Activated CD4-positive, alpha-beta T cell treated with anti-CD3 and anti-CD28 coated beads, Interleukin-2, Interleukin-6, amounts not matched to agents 100 ng/mL and 50 ng/mL, durations not matched to agents 16 hours and 8 hours (primary cell): Measurements from ENCODE around the gene APH1B.
"Not testable (repeated sequence)": the region's sequence is repeated elsewhere in the genome, so short reads cannot be mapped to it uniquely, and the experiment has no call there.

Experiments used
- DNase-seq: peaks from one replicate; pipeline ENCODE4 v3.0.0-alpha.2; 2020

APH1B gene

GRCh38 chr15:63332367-63333124, 55.1 kb downstream of the APH1B start:
- no peak for DNase-seq

DNA sequence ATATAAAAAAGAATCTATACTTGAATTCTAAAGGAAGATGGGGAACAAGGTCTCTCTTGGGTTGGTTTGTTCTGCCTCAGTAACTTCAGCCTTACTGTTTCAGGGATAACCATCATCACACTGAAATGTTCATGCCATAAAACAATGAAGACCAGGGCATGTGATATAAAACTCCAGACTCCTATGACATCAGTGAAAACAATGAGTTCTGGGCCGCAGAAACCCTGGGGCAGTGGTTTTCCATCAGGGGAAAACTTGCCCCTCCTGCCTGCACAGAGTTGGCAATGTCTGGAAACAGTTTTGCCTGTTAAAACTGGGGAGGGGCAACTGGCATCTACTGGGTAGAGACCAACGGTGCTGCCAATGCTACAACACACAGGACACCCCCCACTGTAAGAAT, 57.4 kb downstream of the APH1B start:
- no peak for DNase-seq

- no peak for DNase-seq
Observed at GRCh38 chr15:63335543-63336240, 58.3 kb downstream of the APH1B start.

DNA sequence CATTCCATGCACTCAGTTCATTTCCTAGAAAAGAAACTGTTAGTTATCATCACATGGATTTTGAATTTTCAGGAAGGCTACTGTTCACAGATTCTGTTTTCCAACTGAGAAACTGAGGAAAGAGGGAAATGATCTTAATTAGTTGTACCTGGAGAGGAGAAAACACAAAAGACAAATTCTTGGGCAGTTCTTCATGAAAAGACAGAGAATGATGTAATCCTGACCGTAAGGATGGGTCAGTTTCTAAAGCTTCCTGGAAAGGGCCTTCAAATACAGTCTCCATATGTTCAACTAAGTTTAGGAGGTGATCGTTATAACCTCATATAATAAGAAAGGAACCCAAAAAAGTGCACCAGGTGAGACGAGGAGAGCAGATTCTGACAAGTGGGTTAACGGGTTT, 59.6 kb downstream of the APH1B start:
- no peak for DNase-seq

DNA sequence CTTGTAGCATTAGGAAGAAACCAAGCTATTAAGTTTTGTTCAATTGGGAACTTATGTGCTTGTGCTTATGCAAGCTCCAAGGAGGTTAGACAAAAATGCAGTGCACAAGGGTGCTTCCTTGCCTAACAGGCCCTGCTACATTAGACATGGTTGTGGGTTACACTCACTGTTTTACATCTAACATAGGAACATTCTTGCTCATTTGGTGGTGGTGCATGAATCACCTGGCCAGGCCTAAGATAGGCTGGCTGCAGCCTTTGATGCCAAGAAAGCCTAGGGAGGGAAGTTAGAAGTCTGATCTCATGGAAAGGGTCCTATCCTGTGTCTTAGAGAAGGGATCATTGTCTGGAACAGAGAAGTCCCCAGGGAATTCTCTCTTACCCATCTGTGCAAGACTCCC, 60.8 kb downstream of the APH1B start:
- no peak for DNase-seq

DNA sequence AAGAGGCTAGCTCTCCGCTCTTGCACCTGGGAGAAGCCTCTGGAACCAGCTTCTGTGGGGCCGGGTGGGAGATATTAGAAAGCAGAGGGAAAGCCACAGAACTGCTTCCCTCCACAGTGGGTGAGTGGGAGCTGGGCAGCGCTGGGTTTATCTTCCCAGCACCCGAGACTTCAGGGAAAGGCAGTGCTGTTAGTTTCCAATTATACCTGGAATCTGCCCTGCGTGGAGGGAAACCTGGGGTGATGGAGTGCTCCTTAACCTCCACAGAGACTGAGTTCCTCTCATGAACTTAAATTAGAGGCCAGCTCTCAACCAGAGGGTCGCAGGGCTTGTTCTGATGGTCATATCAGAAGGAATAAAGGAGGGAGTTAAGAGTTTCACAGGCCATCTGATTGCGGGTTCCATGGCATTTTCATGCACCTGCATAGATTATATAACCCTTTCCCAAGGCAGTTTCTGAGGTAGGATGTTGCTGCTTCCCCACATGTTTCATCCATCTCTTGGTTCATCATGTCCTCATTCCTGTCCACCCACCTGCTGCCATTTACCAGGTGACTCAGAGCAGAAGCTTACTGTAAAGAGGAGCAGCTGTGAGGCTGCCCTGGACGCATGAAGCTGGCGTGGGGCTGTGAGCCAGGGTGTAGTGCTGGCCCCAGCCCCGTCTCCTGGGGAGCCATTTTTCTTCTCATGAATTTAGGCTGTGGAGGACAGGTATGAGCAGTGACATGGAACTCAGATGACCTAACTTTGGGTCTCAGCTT, 61.8 kb downstream of the APH1B start:
- no peak for DNase-seq

DNA sequence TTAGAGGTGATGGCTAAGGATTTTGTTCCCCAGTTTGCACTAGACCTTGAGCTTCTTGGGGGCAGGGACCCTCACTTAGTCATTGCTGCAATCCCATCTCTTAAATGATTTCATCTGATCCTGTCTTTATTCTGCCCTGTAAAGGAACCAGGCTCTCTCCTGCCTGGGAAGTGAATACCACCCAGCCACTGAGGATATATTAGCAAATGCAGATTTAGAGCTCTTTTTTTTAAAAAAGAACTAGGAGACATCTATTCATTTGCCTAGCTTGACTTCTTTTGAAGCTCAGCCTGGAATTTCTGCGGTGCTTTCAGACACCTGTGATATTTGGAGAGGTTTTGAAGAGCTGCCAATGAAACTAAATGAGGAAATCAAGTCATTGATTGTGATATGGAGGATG, 62.4 kb downstream of the APH1B start:
- DNase-seq = no peak

DNA sequence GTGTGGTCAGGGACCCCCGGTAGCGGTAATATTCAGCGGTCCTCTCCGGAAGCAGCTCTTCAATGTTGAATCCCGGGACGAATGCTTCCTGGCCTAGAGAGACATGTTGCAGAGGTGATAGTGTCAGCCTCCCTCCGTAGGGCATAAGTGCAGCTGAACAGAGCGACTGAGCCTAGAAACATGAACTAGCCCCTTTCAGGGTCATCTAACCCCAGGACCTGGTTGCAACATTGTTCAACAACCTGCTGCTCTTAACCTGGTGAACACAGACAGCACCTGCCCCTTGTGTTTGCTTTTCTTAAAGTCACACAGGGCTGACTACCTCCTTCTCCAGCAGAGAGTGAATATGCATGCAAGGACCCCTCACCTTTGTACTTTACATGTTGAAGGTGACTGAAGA, 62.9 kb downstream of the APH1B start:
- DNase-seq = no peak

DNA sequence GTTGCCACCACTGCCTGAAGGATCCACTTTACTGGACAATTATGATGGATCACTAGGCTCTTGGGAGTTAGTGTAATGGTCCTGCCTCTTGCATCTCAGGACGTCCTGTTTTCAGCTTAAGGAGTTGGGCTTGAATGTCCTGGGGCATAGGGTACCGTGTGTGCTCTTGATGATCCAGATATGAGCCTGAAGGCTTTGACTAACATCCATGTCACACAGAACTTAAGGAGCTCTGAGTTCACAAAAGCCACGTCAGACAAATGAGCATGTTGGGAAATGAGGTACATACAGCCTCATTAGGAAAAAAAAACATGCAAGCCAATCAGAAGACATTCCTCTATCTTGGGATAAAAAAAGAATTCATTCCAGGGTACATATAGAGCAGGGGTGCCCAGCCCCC, 63.5 kb downstream of the APH1B start:
- no peak for DNase-seq

- DNase-seq = no peak
Observed at GRCh38 chr15:63341898-63342297, 64.5 kb downstream of the APH1B start.

- not testable (repeated sequence) for DNase-seq
Observed at GRCh38 chr15:63342996-63343562, 65.7 kb downstream of the APH1B start.

DNA sequence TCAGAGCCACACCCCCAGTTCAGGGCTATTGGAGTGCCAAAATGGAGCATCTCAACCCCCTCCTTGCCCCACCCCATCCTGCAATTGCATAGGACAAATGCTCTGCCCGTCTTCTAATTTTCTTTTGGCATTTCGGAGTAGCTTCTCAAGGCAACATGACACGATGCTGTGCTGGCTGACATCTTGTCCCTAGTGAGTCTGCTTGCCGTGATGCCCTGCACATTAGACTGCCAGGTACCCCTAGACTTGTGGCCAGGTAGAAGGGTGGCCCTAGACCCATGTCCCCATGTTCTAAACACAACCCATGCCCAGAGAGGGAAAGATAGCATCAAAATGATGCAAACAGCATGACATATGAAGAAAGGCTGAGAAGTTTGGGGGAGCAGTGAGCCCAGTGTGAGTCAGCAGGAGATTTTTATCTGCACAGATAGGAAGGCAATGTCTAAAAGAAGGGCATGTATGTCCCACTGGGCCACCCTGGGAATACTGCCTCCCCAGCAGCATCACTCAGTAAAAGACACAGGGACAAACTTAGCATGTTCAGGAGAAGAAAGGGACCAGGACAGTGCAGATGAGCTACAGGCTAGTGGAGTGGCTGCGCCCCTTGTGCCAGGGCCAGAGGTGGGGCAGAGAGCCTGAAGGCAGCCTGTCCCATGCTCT, 67.5 kb downstream of the APH1B start:
- DNase-seq = peak; percentile 9

GRCh38 chr15:63345391-63345752, 68.0 kb downstream of the APH1B start:
- no peak for DNase-seq

GRCh38 chr15:63347074-63347857, 69.9 kb downstream of the APH1B start:
- DNase-seq = no peak

DNA sequence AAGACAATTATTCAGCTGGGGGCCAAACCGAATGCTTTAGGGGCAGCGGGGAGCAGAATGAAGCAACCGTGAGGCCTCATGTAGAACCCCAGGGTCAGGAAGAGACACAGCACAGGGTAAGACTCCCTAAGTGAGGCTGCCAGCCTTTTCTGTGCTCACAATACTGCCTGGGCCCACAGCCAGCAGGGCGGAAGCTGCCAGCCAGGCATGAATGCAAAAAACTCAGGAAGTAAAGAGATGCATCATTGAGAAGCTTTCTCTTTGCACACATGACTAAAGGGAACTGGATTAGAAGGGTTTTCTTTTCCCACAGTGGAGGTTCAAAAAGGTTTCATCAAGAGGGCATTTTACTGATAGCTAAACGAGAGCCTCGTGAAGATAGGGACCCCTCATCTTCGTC, 71.0 kb downstream of the APH1B start:
- DNase-seq = no peak

GRCh38 chr15:63349156-63349555, 71.8 kb downstream of the APH1B start:
- DNase-seq = no peak

GRCh38 chr15:63349621-63350020, 72.2 kb downstream of the APH1B start:
- no peak for DNase-seq

GRCh38 chr15:63350178-63350621, 72.8 kb downstream of the APH1B start:
- DNase-seq = no peak

- DNase-seq = no peak
Observed at GRCh38 chr15:63351170-63351569, 73.8 kb downstream of the APH1B start.

- no peak for DNase-seq
Observed at GRCh38 chr15:63352808-63353207, 75.4 kb downstream of the APH1B start.

DNA sequence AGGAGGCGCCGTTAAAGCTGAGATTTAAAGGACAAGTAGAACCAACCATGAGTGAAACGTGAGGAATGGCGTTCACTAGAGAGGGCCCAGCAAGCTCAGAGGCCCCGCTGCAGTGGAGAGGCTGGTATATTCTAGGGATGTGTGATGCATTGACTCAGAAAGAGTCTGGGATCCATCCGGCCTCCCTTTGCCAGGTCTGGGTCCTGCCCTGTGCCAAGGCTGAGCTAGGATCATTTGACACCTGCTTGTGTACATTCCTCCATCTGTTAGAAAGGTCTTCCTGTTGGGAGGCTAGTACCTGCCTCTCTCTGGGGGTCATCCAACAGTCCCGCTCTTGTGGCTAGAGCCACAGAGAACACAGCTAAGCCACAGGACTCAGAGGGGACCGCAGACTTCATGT, 75.9 kb downstream of the APH1B start:
- no peak for DNase-seq

DNA sequence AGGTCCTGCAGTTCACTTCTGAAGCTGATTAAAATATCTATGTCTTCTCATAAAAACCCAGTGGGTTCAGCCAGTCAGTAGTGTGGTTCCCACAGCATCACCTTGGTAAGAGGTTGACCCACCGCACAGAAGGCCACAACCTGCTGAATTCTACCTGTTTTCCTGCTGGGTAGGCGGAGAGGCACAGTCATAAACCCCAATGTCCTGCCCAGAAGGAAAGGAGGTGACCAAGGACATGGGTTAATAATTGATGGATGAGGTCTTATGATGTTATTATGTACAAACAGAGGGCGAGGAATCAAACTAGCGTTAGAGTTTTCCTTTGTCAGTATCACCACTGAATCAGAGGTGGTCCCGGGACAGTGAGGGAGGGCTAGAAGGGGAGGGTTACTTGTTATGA, 76.5 kb downstream of the APH1B start:
- no peak for DNase-seq
